Activated gamma-delta T cell (primary cell): Measurements from ENCODE around the gene COMT.

Experiments used
- DNase-seq: peaks from one replicate; lab custom pipeline; 2025; lab: John Stamatoyannopoulos, UW

The COMT gene

DNA sequence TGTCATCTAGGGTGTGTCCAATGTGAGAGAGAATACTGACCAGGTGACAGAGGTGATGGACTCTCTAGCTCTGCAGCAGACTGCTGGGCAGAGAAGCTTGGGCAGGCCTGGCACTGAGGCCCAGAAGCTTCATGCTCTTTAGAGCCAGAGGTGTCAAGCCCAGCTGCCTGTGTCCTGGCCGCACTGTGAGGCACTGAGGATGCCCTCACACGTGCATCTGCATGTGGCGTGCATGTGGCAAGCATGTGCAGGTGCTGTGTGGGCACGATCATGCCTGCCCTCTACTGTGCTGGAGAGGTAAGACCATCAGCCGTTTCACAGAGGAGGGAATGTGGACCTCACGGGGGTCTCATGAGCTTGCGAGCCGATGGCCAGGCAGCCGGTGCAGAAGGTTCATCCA, 15.9 kb downstream of the COMT start:
- DNase-seq = no peak

DNA sequence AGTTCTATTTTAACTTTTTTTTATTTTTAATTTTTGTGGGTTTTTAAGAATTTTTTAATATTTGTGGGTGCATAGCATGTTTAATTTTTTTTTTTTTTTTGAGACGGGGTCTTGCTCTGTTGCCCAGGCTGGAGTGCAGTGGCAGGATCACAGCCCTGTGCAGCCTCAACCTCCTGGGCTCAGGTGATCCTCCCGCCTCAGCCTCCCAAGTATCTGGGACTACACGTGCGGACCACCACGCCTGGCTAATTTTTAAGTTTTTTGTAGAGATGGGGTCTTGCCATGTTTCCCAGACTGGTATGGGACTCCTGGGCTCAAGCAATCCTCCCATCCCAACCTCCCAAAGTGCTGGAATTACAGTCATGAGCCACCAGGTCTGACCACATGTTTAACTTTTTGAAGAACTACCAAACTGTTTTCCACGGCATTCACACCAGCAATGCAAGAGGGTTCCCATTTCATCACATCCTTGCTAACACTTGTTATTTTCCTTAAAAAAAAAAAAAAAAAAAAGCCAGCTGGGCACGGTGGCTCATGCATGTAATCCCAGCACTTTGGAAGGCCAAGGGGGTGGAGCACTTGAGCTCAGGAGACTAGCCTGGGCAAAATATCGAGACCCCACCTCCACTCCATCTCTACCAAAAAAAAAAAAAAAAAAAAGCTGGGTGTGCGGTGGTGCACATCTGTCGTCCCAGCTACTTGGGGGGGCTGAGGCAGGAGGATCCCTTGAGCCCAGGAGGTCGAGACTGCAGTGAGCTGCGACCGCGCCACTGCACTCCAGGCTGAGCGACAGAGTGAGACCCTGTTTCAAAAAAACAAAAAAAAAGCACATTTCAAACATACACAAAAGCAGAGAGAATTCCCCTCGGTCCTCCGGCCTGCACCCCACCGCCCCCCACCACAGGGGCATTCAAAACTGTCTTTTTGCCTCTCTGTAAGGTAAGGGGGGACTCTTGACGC, 16.8 kb downstream of the COMT start:
- DNase-seq = no peak

DNA sequence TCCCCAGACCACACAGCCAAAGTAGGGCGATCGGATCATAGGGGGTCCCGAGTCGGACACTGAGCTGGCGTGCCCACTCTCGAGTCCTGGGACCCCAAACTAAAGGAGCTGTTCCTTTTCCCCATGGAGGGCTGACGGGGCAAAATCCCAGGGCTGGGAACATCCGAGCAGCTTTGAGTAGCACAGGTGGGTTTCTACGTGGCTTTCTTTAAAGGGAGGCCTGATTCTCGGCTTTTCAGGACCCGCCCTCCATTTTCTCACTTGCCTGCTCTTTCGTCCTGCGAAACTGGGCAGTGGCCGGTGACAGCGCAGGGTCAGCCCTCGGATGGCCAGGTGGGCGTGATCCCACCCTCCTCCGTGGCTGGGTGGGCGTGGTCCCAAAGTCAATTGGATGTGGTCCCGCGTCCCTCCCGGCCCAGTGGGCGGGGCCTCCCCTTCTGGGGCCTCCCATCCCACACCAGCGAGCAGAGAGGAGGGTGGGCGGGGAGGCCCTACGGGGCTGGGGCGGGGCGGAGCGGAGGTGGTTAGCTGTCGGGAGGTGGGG, 17.5 kb downstream of the COMT start:
- no peak for DNase-seq

DNA sequence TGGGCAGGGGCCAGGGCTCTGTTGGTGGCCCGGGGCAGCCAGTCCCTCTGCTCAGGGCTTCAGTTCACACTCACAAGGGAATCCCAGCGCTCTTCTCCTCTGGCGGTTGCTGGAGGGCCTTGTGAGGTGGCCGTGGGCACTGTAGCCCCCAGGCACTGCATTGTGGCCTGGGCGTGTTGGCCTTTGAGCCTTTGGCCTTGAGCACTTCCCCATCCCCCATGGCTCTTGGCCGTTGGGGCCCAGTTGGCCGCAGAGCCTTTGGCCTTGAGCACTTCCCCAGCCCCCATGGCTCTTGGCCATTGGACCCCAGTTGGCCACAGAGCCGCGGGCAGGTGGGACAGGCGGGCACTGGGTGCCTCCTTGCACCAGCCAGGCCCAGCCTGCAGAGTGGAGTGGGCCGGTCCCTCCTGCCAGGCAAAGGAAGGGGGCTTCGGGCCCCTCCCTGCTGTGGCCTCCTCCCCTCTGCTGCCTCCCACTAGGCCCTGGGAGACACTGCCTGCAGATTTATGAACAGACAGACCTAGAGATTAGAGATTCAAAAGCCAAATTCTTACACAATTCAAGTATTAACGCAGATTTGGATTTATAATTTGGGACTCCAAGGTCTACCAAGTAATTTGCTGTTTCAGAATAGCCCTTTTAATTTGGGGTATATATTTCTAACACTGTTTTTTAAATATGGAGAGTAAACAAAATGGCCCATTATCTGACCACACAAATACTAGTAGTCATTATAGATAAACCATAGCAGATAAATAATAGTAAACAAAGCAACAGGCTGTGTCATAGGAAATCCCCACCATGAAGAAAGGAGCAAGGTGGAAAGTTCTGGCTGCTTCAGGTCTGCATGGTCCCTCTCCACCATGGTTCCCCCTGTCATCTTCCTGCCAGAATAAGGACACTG, 18.3 kb downstream of the COMT start:
- DNase-seq = no peak

DNA sequence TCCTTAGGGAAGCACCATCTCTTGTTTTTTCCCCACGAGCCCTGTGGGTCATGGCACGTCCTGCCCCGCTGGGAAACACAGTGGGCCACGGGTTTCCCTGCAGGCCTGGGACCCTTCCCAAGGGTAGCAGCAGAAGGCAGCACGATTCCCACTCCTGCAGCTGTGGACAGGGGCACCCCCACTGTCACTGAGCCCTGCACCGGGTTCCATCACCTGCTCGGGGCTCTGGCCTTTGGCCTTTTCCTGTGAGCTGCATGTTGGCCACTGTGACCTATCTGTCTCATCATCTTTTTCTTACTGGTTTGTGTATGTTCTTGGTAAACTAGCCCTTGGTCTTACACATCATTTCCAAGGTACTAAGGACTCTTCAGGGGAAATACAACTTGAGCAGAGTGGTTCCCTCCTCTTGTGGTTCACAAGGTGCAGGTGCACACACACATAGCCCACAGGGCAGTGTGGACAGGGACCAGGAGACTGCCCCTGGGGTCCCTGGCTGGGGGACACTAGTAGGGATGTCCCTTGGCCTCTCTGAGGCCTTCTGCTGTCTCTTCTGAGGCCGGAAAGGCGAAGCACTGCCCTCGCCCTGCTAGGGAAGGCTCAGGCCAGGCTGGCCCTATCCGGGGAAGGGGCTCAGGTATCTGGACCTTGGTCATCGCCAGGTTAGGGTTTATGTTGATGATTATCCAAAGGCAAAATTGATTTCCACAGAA, 19.1 kb downstream of the COMT start:
- no peak for DNase-seq

DNA sequence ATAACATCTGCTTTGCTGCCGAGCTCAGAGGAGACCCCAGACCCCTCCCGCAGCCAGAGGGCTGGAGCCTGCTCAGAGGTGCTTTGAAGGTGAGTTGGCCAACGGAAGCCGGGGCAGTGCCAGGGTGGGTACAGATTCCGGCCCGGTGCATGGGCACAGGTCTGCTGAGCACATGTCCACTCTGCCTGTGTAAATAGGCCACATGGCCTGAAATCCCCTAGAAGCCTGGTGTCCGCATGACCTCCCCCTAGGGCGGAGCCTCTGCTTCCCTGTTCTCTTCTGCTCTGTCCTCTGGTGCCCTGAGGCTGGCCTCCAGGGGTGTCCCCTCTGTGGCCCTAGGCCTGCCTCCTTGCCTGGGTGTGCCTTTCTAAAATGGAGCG, 19.6 kb downstream of the COMT start:
- no peak for DNase-seq

DNA sequence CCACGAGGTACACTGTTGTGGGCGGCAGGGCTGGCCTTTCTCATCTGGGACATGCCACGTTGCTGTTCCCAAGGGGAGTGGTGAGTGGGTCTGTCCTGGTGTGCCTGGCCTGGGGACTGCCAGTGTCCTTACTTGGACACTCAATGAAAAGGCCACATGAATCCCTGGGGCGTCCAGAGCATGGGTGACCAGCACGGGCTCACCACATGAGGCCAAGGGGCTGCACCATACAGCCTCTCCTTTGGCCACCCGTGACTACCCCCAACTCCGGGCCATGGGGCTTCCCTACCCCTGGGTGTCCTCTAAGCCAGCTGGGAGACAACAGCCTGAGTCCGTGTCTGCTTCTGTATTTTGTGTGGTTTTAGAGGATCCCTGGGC, 20.3 kb downstream of the COMT start:
- DNase-seq = no peak

DNA sequence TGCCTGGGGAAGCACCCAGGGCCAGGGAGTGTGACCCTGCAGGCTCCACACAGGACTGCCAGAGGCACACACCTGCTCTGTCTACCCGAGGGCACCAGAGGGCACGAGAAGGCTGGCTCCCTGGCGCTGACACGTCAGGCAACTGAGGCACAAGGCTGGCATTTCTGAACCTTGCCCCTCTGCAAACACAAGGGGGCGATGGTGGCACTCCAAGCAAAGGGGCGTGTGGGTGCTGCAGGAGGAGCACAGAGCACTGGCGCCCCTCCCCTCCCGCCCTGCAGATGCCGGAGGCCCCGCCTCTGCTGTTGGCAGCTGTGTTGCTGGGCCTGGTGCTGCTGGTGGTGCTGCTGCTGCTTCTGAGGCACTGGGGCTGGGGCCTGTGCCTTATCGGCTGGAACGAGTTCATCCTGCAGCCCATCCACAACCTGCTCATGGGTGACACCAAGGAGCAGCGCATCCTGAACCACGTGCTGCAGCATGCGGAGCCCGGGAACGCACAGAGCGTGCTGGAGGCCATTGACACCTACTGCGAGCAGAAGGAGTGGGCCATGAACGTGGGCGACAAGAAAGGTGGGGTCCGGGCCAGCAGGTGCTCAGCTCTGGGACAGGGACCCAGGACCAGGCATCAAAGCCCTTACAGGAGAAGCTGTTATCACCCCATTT, 20.8 kb downstream of the COMT start:
- no peak for DNase-seq

DNA sequence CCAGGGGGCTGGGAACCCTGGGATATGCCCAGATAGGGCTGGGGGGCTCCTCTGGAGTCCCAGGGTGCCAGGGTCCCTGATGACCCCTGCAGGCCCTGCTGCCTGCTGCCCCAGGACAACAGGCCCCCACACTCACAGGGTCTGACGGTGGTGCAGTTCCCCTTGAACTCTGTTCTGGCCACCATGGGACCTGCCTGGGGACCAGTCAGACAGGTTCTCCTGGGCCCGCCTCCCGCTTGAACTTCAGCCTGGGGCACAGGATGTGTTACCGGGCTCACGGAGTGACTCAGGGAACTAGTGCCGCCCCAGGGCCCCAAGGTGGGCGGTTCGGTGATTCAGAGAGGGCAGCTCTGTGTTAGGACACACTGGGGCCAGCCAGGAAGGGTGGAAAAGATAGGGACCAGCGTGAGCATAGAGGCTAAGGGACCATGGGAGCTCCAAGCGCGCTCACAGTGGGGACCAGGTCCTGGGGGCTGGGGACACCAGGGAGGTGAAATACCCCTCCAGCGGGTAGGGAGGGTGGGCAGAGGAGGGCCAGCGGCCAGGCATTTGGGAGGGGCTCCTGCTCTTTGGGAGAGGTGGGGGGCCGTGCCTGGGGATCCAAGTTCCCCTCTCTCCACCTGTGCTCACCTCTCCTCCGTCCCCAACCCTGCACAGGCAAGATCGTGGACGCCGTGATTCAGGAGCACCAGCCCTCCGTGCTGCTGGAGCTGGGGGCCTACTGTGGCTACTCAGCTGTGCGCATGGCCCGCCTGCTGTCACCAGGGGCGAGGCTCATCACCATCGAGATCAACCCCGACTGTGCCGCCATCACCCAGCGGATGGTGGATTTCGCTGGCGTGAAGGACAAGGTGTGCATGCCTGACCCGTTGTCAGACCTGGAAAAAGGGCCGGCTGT, 21.6 kb downstream of the COMT start:
- no peak for DNase-seq

DNA sequence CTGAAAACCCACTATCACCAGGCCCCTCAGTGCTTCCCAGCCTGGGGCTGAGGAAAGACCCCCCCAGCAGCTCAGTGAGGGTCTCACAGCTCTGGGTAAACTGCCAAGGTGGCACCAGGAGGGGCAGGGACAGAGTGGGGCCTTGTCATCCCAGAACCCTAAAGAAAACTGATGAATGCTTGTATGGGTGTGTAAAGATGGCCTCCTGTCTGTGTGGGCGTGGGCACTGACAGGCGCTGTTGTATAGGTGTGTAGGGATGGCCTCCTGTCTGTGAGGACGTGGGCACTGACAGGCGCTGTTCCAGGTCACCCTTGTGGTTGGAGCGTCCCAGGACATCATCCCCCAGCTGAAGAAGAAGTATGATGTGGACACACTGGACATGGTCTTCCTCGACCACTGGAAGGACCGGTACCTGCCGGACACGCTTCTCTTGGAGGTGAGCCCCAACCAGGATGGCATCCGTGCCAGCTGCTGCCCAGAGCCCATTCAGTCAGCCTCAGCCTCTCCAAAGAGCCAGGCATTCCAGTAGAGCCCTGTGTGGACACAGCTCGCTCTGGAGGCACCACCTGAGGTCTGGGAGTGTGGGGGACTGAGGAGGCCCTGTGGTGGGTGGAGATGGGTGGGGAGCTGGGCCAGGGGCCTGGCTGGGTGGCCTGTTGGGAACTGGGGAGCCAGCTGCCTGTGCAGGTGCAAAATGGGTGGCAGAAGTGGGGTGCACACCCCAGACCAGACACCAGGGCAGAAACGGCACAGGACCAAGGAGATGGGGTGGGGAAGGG, 22.5 kb downstream of the COMT start:
- DNase-seq = no peak

DNA sequence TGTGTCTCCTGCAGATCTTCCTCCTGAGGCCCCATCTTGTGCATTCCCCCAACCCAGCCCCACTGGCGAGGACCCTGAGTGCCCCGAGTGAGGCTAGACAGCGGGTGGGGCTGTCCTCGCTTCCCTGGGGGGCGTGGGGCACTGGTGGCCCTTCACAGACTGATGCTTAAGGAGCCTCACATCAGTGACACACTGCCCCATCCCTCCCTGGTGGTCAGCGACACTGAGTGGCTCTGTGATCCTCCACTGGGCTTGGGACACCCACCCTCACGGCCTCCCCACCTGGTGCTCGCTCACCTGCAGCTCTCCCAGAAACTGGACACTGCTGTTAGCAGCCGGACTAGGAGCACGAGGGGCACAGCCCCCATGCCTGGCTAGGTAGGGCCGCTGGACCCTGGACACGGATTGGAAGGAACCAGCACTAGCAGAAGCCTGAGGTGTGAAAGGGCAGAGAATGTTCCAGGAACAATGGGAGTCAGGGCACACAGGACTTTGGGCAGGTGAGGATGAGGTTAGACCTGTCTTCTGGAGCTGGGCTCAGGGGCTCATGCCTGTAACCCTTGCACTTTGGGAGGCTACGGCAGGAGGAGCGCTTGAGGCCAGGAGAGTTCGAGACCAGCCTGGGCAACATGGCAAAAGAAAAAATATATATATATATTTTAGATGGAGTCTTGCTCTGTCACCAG, 23.3 kb downstream of the COMT start:
- DNase-seq = no peak

DNA sequence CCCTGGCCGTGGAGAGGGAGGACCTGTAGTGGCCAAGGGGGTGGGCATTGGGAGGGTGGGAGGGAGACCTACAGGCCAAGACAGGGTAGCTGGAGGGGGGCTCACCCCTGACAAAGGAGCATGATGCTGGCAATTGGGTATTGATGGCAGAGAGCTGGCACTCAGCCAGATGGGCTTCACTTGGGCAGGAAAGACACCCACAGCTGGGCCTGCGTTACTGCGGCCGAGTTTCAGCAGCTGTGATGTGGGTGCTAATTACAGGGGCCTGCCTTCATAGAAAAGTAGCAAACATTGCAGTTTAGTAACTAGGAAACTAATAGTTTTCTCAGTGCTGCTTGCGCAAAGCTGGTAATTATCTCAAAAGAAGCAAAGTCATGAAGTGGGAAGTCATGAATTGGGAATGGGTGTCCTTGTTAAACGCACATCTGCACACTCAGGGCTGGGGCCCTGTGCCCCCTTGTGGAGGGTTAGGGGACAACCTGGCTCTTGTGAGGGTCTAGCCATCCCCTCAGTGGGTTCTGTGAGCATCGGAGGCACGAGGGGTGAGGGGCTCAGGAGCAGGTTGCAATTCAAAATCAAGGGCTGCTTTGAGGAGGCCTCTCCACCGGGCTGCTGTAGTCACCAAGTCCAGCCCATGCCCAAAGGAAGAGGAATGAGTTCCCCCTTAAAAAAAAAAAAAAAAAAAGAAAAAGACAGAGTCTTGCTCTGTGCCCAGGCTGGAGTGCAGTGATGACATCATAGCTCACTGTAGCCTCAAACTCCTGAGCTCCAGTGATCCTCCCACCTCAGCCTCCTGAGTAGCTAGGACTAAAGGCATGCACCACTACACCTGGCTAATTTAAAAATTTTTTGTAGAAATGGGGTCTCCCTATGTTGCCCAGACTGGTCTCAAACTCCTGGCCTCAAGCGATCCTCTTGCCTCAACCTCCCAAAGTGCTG, 24.5 kb downstream of the COMT start:
- no peak for DNase-seq

DNA sequence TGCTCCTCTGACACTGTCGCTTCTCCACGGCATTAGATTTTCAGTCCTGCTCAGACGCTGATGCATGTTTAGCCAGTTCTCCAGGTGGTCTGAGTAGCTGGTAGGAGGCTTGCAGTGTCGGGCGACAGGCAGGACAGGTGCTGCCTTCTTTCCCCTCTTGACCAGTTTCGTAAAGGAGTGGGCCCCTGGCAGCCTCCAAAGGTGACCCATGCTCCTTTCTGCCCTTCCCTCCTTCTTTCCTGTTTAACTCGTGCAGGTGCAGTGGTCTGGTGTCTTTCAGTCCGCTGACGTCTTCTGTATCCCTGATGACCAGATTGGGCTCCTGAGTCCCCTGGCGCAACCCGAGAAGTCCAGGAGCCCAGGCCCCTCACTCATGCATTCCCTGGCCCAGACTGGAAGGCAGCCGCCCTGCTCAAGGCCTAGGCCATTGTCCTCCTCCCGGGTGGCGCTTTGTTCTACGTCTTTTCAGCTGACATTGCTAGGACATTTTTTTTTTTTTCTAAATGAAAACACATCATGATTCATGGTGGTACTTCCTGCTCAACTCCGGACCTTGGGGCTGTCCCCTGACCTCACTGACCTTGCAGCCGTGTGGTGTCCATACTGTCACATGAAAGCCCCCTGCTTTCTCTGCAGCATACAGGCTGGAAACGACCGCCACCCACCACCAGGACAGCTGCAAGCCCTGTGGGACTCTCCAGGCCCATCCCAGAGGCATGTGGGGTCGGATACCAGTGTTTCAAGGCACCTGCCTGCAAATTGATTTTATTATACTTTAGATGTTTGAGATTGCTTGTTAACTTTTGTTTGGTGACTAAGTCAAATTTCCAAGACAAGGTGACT, 25.6 kb downstream of the COMT start:
- DNase-seq = no peak

DNA sequence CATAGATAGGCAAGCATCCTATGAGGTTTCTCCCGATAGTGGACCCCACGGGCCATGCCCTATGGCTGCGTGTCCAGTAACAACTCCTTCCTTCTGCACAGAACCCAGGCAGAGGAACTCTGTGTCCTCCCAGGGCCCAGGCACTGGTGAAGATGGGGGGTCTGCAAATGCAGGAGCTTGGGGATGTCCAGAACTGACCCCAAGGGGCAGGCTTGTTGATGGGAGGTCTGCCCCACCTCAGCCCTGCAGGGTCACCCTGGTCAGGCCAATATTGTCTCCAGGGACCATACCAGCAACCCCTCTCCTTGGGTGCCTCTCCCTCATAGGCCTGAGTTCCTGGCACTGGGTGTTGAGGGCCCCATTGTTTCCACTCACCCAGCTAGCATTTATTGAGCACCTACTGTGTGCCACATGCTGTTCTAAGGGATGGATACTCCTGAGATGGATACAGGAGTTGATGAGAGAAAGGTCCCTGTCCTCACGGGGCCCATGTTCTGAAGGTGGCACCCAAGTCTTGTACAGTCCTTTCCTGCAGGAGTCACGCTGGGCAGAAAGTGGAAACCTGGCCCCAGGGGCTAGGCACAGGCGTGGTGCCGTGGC, 26.4 kb downstream of the COMT start:
- DNase-seq = no peak

DNA sequence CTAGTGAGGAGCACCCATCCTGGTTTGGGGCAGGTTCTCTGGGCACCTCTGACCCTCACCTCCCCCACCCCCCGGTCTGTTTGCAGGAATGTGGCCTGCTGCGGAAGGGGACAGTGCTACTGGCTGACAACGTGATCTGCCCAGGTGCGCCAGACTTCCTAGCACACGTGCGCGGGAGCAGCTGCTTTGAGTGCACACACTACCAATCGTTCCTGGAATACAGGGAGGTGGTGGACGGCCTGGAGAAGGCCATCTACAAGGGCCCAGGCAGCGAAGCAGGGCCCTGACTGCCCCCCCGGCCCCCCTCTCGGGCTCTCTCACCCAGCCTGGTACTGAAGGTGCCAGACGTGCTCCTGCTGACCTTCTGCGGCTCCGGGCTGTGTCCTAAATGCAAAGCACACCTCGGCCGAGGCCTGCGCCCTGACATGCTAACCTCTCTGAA, 26.9 kb downstream of the COMT start:
- DNase-seq = no peak

DNA sequence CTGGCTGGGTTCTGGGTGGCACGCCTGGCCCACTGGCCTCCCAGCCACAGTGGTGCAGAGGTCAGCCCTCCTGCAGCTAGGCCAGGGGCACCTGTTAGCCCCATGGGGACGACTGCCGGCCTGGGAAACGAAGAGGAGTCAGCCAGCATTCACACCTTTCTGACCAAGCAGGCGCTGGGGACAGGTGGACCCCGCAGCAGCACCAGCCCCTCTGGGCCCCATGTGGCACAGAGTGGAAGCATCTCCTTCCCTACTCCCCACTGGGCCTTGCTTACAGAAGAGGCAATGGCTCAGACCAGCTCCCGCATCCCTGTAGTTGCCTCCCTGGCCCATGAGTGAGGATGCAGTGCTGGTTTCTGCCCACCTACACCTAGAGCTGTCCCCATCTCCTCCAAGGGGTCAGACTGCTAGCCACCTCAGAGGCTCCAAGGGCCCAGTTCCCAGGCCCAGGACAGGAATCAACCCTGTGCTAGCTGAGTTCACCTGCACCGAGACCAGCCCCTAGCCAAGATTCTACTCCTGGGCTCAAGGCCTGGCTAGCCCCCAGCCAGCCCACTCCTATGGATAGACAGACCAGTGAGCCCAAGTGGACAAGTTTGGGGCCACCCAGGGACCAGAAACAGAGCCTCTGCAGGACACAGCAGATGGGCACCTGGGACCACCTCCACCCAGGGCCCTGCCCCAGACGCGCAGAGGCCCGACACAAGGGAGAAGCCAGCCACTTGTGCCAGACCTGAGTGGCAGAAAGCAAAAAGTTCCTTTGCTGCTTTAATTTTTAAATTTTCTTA, 27.8 kb downstream of the COMT start:
- DNase-seq = no peak
